ENCODE data around the gene SPEM2.

The SPEM2 gene

DNA sequence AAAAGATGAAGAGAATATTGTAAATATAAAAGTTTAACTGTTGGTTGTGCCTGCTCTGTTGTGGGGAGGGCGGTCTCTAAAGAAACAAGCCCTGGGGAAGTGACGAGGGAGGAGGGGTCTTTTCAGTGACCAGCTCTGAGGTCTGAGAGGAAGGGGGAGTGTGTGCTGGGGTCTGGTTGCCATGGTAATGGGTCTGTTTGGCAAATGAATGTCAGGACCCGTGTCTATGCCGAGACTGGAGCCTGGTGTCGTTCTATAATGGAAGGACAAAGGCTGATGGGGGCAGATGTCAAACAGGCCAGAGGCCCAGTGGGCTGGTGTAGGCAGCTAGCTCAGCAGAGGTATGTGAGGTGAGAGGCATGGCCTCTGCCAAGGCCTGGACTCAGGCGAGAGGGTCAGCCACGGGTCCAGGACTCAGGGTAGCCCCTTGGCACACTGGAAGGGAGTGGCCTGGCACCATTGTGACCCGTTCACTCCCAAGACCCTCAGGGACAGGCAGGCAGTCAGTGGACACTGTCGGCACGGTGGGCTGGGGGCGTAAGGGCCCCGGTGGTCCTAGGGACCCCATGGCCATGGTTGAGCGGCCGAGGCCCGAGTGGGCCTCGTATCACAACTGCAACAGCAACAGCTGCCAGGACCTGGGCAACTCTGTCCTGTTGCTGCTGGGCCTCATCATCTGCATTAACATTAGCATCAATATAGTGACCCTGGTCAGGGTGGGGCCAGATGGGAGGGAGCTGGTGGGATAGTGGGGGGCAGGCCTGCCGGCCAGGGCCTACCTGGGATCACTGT is 5.4 kb upstream of the SPEM2 start, which contains the start of gene SPEM1:
Gene SPEM1, plus strand, starts transcription at position 506 of the 792 bp plus-strand sequence. Its CDS starts 61 bp downstream, at position 567.
- DNase-seq (ENCODE audit: extremely low spot score, insufficient read length, low read depth) (no peak), FAIRE-seq (no peak)

DNA sequence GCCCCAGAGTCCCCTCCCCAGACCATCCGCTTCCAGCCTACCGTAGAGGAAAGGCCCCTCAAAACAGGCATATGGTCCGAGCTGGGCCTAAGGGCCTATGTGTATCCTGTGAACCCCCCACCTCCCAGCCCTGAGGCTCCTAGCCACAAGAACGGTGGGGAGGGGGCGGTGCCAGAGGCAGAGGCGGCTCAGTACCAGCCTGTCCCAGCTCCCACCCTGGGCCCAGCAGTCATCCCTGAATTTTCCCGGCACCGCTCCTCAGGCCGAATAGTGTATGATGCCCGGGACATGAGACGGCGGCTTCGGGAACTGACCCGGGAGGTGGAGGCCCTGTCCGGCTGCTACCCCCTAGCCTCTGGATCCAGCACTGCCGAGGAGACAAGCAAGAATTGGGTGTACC is 4.2 kb upstream of the SPEM2 start:
- DNase-seq (ENCODE audit: extremely low spot score, insufficient read length, low read depth) = no peak
- no peak for FAIRE-seq

DNA sequence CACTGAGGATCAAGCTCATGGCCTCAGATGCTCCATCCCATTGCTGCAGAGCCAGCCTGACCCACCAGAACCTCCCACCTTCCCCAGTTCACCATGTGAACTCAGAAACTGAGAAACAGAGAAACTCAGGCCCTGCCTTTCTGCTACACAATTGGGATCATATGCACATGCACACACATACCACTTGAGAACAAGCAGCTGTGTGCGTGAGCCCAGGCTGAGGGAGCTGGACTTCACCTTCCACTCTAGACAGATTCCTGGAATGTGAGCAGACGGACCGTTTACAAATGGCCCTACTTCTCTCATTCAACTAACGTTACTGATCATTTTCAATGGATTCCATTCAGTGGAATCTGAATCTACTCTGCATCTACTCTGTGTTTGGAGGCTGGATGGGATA is 1.7 kb upstream of the SPEM2 start:
- DNase-seq (ENCODE audit: extremely low spot score, insufficient read length, low read depth) (no peak), FAIRE-seq (no peak)

DNA sequence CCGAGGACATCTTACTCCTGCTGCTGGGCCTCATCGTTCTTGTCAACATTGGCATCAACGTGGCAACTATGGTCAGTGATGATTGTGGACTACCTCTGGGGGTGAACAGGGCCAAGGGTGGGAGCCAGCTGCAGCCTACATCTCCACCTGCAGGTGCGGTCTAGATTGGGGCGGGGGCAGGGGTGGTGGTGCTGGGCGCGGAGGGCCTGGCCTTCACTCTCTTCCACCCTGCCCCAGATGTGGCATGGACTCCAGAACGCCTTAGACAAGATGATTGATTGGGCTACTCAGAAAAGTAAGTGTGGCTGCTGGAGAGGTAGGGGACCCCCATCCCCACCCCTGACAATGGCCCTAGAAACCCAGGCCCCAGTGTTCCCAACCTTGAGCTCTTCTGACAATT is 340 bp downstream of the SPEM2 start:
- DNase-seq (ENCODE audit: extremely low spot score, insufficient read length, low read depth) (no peak), FAIRE-seq (no peak)

DNA sequence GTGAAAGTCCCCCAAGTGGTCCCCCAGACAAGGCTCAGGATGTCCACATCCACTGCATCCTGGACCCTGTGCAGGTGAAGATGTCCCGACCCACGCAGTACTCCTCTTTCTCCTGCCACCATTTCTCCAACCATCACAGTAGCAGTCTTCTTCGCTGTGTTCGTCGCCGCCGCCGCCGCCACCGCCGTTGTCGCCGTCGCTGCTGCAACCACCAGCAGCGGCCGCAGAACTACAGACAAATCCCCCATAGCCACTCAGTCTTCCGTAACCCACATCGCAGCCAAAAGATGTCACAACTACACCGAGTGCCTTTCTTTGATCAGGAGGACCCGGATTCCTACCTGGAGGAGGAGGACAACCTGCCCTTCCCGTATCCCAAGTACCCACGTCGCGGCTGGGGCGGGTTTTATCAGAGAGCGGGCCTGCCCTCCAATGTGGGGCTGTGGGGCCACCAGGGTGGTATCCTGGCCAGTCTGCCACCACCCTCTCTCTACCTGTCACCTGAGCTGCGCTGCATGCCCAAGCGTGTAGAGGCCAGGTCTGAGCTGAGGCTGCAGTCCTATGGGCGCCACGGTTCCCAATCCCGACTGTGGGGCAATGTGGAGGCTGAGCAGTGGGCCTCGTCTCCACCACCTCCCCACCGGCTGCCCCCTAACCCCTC is 917 bp downstream of the SPEM2 start:
- DNase-seq (ENCODE audit: extremely low spot score, insufficient read length, low read depth) = no peak
- FAIRE-seq = no peak

DNA sequence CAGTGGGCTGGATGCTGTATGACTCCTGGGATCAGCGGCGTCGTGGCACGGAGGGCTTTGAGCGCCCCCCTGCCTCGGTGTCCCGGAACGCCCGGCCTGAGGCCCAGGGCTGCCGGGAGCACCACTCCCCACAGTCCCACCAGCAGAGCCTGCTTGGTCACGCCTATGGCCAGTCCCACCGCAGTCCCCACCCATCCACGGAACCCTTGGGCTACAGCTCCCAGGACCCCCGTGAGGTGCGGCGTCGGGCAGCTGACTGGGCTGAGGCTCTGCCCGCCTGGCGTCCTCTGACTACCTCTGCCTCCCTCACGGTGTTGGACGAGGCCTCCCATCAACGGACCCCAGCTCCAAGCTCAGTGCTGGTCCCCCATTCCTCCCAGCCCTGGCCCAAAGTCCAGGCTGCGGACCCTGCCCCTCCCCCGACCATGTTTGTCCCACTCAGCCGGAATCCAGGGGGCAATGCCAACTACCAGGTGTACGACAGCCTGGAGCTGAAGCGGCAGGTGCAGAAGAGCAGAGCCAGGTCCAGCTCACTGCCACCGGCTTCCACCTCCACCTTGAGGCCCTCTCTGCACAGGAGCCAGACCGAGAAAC is 1.6 kb downstream of the SPEM2 start:
- FAIRE-seq = no peak

DNA sequence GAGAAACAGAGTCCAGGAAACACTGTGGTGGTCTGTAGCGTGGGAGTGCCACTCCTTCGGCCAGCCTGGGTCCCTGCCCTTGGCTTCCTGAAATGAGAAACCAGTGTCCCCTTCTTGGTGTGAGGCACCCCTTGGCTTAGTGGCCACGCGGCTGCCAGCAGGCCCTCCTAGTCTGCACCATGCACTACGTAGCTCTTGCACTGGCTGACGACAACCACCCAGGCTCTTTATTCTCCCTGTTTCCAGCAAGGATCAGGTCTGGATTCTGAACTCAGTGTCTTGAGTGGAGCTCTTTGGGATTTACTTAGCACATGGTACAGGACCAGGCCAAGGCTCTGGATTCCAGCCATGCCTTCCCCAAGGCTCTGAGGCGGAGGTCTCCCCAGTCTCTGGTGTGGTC is 2.1 kb downstream of the SPEM2 start:
- DNase-seq (ENCODE audit: extremely low spot score, insufficient read length, low read depth) (no peak), FAIRE-seq (no peak)

More for the DNA sequence above, 1.6 kb downstream of the SPEM2 start:
- no peak for DNase-seq (ENCODE audit: extremely low spot score, insufficient read length, low read depth)

DNA sequence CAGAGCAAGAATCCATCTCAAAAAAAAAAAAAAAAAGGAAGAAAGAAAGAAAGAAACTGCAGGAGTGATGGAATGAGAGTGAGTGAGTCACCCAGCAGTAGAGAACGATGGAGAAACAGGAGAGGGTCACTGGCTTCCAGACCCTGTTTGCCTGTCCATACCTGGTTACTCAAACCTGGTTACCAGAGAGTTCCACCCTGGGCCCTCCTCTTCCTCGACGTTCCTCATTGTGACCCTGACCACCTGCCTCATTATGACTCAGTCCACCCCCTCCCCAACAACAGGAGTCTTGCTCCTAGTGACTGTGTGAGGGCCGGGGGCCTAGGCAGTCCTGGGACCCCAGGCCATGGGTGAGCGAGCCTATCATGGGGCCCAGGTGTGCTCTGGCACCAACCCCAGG is 3.1 kb downstream of the SPEM2 start, which contains the start of gene SPEM3:
Gene SPEM3, plus strand, starts transcription at position 301 of the 400 bp plus-strand sequence. Its CDS starts 46 bp downstream, at position 347.
- DNase-seq (ENCODE audit: extremely low spot score, insufficient read length, low read depth) = no peak
- FAIRE-seq = no peak

DNA sequence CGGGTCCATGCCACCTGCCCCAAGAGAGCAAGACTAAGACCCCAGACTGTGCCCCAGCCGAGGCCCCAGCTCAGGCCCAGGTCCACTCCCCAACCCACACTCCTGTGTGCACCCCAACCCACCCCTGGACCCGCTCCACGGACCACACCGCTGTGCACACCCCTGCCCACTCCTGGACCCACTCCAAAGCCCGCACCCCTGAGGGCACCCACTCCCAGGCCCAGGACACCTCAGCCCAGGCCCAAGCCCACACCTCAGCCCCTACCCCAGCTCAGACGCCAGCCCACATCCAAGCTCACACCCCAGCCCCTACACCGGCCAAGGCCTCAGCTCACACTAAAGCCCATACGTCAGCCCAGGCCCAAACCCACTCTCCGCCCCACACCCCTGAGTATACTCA is 4.3 kb downstream of the SPEM2 start:
- FAIRE-seq = no peak

DNA sequence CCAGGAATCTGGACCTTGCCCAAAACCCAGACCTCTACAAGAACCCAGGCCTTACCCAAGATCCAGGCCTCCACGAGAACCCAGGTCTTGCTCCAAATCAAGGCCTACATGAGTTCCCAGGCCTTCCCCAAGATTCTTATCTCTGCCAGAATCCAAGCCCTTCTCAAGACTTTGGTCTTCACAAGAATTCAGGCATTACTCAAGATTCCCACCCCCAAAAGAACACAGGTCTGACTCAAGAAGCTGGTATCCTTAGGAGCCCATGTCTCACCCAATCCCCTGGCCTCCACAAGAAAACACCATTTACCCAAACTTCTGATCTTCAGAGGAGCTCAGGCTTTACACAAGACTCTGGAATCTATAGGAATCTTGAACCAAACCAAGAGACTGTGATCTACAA is 5.8 kb downstream of the SPEM2 start:
- FAIRE-seq = no peak
- DNase-seq (ENCODE audit: extremely low spot score, insufficient read length, low read depth) = no peak

More for the DNA sequence above, 4.3 kb downstream of the SPEM2 start:
- no peak for DNase-seq (ENCODE audit: extremely low spot score, insufficient read length, low read depth)

DNA sequence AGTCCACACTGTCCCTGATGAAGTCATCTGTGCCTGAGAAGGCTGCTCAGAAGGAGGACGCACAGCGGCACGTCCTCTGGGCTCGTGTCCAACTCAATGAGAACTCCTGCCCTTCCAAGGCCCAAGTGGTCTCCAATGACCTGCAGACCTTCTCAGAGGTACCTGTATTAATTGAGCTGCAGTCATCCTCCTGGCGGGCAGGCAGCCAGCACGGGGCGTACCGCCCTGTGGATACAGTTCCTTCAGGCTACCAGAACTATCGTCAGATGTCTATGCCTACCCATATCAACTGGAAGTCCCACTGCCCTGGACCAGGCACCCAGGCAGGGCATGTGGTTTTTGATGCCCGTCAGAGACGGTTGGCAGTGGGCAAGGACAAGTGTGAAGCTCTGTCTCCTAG is 6.9 kb downstream of the SPEM2 start:
- DNase-seq (ENCODE audit: extremely low spot score, insufficient read length, low read depth) (no peak), FAIRE-seq (no peak)

DNA sequence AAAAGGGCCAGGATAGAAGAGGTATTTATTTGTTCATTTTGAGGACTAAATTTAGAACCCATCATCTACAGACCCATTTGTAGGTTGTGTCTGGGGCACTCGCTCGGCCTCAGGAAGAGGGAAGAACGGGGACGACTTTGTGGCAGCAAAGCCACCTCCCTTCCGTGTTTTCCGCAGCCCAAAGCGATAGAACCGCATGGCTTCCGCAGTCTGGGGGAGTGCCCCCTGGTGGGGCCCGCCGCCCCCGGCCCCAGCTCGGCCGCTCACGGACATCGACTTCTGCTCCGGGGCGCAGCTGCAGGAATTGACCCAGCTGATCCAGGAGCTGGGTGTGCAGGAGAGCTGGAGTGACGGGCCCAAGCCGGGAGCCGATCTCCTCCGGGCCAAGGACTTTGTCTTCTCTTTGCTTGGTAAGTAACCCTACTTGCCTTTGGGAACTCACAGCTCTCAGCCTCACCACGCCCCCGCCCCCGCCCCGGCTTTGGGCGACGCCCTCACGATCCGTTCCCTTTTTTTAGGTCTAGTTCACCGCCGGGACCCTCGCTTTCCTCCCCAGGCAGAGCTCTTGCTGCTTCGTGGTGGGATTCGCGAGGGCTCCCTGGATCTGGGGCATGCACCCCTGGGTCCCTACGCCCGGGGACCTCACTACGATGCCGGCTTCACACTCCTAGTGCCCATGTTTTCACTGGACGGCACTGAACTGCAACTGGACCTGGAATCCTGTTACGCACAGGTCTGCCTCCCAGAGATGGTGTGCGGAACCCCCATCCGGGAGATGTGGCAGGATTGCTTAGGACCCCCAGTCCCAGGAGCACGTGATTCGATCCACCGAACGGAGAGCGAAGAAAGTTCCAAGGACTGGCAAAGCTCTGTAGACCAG is 10.5 kb downstream of the SPEM2 start:
- FAIRE-seq = no peak
- DNase-seq (ENCODE audit: extremely low spot score, insufficient read length, low read depth) = no peak

DNA sequence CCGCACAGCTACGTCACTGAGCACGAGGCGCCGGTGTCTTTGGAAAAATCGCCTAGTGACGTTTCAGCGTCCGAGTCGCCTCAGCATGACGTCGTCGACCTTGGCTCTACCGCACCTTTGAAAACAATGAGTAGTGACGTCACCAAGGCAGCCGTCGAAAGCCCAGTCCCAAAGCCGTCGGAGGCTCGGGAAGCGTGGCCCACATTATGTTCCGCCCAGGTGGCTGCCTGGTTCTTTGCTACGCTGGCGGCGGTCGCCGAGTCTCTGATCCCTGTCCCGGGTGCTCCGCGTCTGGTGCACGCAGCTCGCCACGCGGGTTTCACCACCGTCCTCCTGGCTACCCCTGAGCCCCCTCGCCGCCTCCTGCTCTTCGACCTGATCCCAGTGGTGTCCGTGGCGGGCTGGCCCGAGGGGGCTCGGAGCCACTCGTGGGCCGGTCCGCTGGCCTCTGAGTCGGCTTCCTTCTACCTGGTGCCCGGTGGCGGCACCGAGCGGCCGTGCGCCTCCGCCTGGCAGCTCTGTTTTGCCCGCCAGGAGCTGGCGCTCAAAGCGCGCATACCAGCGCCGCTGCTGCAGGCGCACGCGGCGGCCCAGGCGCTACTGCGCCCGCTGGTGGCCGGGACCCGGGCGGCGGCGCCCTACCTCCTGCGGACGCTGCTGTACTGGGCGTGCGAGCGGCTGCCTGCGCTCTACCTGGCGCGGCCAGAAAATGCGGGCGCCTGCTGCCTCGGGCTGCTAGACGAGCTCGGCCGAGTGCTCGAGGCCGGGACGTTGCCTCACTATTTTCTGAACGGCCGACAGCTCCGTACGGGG is 11.3 kb downstream of the SPEM2 start:
- DNase-seq (ENCODE audit: extremely low spot score, insufficient read length, low read depth) (peak; percentile 44), FAIRE-seq (peak; percentile 48)

DNA sequence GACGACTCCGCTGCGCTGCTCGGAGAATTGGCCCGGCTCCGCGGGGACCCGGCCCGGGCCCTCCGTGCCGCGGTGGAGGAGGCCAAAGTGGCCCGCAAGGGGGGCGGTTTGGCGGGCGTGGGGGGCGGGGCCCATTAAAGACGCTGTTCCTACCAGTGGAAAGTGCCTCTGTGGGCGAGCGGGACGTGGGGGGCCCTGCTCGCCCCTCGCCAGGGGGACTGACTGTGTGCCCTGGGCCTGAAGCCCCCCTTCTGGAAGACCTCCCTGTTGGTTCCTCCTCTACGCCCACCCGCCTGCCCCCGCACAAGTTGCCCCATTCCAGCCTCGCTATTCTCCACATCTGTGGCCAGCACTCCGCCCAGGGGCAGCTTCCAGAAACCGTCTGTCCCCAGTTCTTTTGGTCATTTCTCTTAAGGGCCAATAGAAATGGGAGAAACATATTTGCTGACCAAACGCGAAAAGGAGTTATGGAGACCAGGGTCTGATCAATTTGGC is 12.0 kb downstream of the SPEM2 start:
- FAIRE-seq = no peak
- DNase-seq (ENCODE audit: extremely low spot score, insufficient read length, low read depth) = no peak

DNA sequence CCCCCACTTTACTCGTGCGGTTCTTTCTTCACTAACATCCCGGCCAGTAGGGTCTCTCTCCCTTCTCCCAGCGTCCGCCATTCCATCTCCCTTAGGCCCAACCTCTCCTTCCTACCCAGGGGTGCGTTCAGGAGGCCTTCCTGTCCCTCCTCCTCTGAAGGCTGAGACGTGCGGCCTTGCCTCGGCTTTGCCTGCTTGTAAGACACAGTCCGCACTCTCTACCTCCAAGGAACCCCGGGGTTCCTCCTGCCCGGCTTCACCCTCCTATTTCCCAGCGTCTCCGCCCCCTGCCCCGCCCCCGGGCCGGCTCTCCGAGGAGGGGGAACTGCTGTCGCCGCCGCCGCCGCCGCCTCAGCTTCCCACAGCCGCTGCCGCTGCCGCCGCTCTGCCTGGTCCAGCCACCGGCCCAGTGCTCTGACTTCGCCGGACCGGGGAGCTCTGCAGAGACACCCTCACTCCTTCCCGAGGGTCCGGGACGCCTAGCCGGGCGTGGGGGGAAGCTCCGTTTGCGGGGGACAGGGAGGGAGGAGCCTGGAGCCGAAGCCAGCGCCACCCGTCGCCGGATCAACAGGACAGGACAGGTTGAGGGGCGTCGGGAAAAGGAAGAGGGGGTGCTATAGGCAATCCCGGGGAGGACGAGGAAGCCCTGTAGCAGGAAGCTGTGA is 12.7 kb downstream of the SPEM2 start:
- DNase-seq (ENCODE audit: extremely low spot score, insufficient read length, low read depth) (no peak), FAIRE-seq (no peak)

DNA sequence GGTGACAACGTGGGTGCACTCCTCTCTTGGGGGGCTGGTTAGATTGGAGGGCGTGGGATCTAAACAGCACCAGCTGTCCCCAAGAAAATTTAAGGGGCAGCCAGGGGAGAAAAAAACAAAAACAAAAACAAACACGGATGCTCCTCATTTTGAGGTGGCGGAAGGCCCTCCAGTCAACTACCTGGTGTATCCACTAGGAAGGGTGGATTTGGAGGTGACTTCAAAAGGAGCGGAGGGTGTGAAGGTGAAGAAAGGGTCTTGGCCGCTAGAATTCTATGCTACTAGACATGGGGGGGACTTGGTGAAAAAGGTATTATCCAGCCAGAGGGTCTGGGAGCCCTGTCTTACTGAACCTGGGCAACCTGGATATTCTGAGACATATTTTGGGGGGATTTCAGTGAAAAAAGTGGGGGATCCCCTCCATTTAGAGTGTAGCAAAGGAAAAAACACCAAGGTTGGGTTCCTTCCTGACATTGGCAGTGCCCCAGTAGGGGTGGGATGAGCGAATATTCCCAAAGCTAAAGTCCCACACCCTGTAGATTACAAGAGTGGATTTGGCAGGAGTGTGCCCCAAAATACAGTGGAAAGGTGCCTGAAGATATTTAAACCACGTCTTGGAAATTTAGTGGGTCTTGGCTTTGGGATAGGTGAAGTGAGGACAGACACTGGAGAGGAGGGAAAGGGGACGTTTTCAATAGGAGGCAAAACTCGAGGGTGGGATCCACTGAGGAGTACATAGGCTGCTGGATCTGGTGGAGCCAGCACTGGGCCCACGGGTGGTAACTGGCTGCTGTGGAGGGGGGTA is 13.4 kb downstream of the SPEM2 start:
- no peak for FAIRE-seq

DNA sequence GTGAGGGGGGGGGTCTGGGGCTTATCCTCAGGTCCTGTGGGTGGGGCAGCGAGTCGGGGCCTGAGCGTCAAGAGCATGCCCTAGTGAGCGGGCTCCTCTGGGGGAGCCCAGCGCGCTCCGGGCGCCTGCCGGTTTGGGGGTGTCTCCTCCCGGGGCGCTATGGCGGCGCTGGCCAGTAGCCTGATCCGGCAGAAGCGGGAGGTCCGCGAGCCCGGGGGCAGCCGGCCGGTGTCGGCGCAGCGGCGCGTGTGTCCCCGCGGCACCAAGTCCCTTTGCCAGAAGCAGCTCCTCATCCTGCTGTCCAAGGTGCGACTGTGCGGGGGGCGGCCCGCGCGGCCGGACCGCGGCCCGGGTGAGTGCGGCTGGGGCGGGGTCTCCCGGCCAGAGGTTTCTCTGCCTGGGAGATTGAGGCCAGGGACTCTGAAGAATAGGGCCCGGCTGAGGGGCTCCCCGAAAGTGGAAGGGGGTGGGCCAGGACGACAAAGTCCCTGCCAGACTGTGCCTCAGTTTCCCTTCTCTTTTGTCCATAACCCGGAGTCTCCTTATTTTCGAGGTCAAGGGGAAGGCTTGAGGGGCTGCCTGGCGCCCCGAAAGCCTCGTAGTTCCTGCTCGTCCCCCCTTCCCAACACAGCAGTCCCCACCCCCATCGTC is 14.2 kb downstream of the SPEM2 start, which contains the start of gene FGF11:
Gene FGF11, plus strand, starts transcription at position 51 of the 651 bp plus-strand sequence. Its CDS starts 109 bp downstream, at position 160.
- DNase-seq (ENCODE audit: extremely low spot score, insufficient read length, low read depth) (no peak), FAIRE-seq (no peak)

More for the DNA sequence above, 13.4 kb downstream of the SPEM2 start:
- DNase-seq (ENCODE audit: extremely low spot score, insufficient read length, low read depth) = no peak

Data from GM18507 (cell line).